ENCODE data around the gene CALML3.

The CALML3 gene

GRCh38 chr10:5534880-5535856 is 10.4 kb downstream of the CALML3 start:
- H3K36me3 ChIP-seq (ENCODE audit: control insufficient read depth, insufficient read depth, low read length), result no peaks in the 10 kb centered on the region

GRCh38 chr10:5536486-5537081 is 11.8 kb downstream of the CALML3 start:
- Histone ChIP-seq H3K9ac (ENCODE audit: low read length) (no peak overlapping the region), H3K4me1 (ENCODE audit: control insufficient read depth, insufficient read depth, low read length) (no peaks in the 10 kb centered on the region), H3K36me3 (ENCODE audit: control insufficient read depth, insufficient read depth, low read length) (no peaks in the 10 kb centered on the region), H3K4me3 (ENCODE audit: low read length) (no peak overlapping the region), H3K27me3 (ENCODE audit: control insufficient read depth, insufficient read depth, low read length) (no peaks in the 10 kb centered on the region), H3K27ac (ENCODE audit: low read depth, low read length) (no peak overlapping the region)

More at GRCh38 chr10:5534880-5535856, 10.4 kb downstream of the CALML3 start:
- H3K4me3 ChIP-seq (ENCODE audit: low read length), result no peak overlapping the region
- H3K27ac ChIP-seq (ENCODE audit: low read depth, low read length), result no peak overlapping the region
- no peak overlapping the region for H3K9ac ChIP-seq (ENCODE audit: low read length)
- H3K27me3 ChIP-seq (ENCODE audit: control insufficient read depth, insufficient read depth, low read length), result no peaks in the 10 kb centered on the region
- H3K4me1 ChIP-seq (ENCODE audit: control insufficient read depth, insufficient read depth, low read length), result peaks cover 6% of the 10 kb centered on the region

- Histone ChIP-seq H3K27ac (ENCODE audit: low read depth, low read length) (no peak overlapping the region), H3K36me3 (ENCODE audit: control insufficient read depth, insufficient read depth, low read length) (no peaks in the 10 kb centered on the region), H3K9ac (ENCODE audit: low read length) (no peak overlapping the region), H3K4me1 (ENCODE audit: control insufficient read depth, insufficient read depth, low read length) (no peaks in the 10 kb centered on the region), H3K27me3 (ENCODE audit: control insufficient read depth, insufficient read depth, low read length) (no peaks in the 10 kb centered on the region), H3K4me3 (ENCODE audit: low read length) (no peak overlapping the region)
Measured at GRCh38 chr10:5537684-5538083, 12.9 kb downstream of the CALML3 start.

GRCh38 chr10:5538446-5538845 is 13.7 kb downstream of the CALML3 start:
- H3K27me3 ChIP-seq (ENCODE audit: control insufficient read depth, insufficient read depth, low read length), result no peaks in the 10 kb centered on the region
- H3K4me1 ChIP-seq (ENCODE audit: control insufficient read depth, insufficient read depth, low read length), result no peaks in the 10 kb centered on the region
- no peaks in the 10 kb centered on the region for H3K36me3 ChIP-seq (ENCODE audit: control insufficient read depth, insufficient read depth, low read length)
- H3K4me3 ChIP-seq (ENCODE audit: low read length), result no peak overlapping the region
- no peak overlapping the region for H3K27ac ChIP-seq (ENCODE audit: low read depth, low read length)
- no peak overlapping the region for H3K9ac ChIP-seq (ENCODE audit: low read length)

- Histone ChIP-seq H3K27ac (ENCODE audit: low read depth, low read length) (no peak overlapping the region), H3K27me3 (ENCODE audit: control insufficient read depth, insufficient read depth, low read length) (no peaks in the 10 kb centered on the region), H3K36me3 (ENCODE audit: control insufficient read depth, insufficient read depth, low read length) (no peaks in the 10 kb centered on the region), H3K4me3 (ENCODE audit: low read length) (no peak overlapping the region), H3K9ac (ENCODE audit: low read length) (no peak overlapping the region), H3K4me1 (ENCODE audit: control insufficient read depth, insufficient read depth, low read length) (no peaks in the 10 kb centered on the region)
Measured at GRCh38 chr10:5538892-5539651, 14.3 kb downstream of the CALML3 start.

- Histone ChIP-seq H3K4me3 (ENCODE audit: low read length) (no peak overlapping the region), H3K9ac (ENCODE audit: low read length) (no peak overlapping the region), H3K36me3 (ENCODE audit: control insufficient read depth, insufficient read depth, low read length) (no peaks in the 10 kb centered on the region), H3K4me1 (ENCODE audit: control insufficient read depth, insufficient read depth, low read length) (no peaks in the 10 kb centered on the region), H3K27ac (ENCODE audit: low read depth, low read length) (no peak overlapping the region), H3K27me3 (ENCODE audit: control insufficient read depth, insufficient read depth, low read length) (no peaks in the 10 kb centered on the region)
Measured at GRCh38 chr10:5540080-5540479, 15.3 kb downstream of the CALML3 start.

GRCh38 chr10:5540891-5541290 is 16.1 kb downstream of the CALML3 start:
- Histone ChIP-seq H3K36me3 (ENCODE audit: control insufficient read depth, insufficient read depth, low read length) (no peaks in the 10 kb centered on the region), H3K27me3 (ENCODE audit: control insufficient read depth, insufficient read depth, low read length) (no peaks in the 10 kb centered on the region), H3K4me1 (ENCODE audit: control insufficient read depth, insufficient read depth, low read length) (no peaks in the 10 kb centered on the region), H3K9ac (ENCODE audit: low read length) (no peak overlapping the region), H3K27ac (ENCODE audit: low read depth, low read length) (no peak overlapping the region), H3K4me3 (ENCODE audit: low read length) (no peak overlapping the region)

GRCh38 chr10:5542100-5542499 is 17.3 kb downstream of the CALML3 start:
- Histone ChIP-seq H3K36me3 (ENCODE audit: control insufficient read depth, insufficient read depth, low read length) (no peaks in the 10 kb centered on the region), H3K27me3 (ENCODE audit: control insufficient read depth, insufficient read depth, low read length) (no peaks in the 10 kb centered on the region), H3K9ac (ENCODE audit: low read length) (no peak overlapping the region), H3K4me1 (ENCODE audit: control insufficient read depth, insufficient read depth, low read length) (peaks cover 1% of the 10 kb centered on the region), H3K27ac (ENCODE audit: low read depth, low read length) (no peak overlapping the region), H3K4me3 (ENCODE audit: low read length) (no peak overlapping the region)

- no peak overlapping the region for H3K27ac ChIP-seq (ENCODE audit: low read depth, low read length)
Measured at GRCh38 chr10:5543623-5544022, 18.9 kb downstream of the CALML3 start.

GRCh38 chr10:5544216-5544805 is 19.6 kb downstream of the CALML3 start:
- Histone ChIP-seq H3K27ac (ENCODE audit: low read depth, low read length) (no peak overlapping the region), H3K4me1 (ENCODE audit: control insufficient read depth, insufficient read depth, low read length) (peaks cover 11% of the 10 kb centered on the region)

More at GRCh38 chr10:5543623-5544022, 18.9 kb downstream of the CALML3 start:
- Histone ChIP-seq H3K9ac (ENCODE audit: low read length) (no peak overlapping the region), H3K27me3 (ENCODE audit: control insufficient read depth, insufficient read depth, low read length) (no peaks in the 10 kb centered on the region), H3K4me1 (ENCODE audit: control insufficient read depth, insufficient read depth, low read length) (peaks cover 11% of the 10 kb centered on the region), H3K36me3 (ENCODE audit: control insufficient read depth, insufficient read depth, low read length) (no peaks in the 10 kb centered on the region), H3K4me3 (ENCODE audit: low read length) (no peak overlapping the region)

GRCh38 chr10:5545011-5545410 is 20.2 kb downstream of the CALML3 start:
- no peaks in the 10 kb centered on the region for H3K36me3 ChIP-seq (ENCODE audit: control insufficient read depth, insufficient read depth, low read length)
- no peak overlapping the region for H3K4me3 ChIP-seq (ENCODE audit: low read length)
- H3K27me3 ChIP-seq (ENCODE audit: control insufficient read depth, insufficient read depth, low read length), result no peaks in the 10 kb centered on the region
- H3K9ac ChIP-seq (ENCODE audit: low read length), result no peak overlapping the region
- H3K27ac ChIP-seq (ENCODE audit: low read depth, low read length), result no peak overlapping the region
- H3K4me1 ChIP-seq (ENCODE audit: control insufficient read depth, insufficient read depth, low read length), result peaks cover 11% of the 10 kb centered on the region

More at GRCh38 chr10:5544216-5544805, 19.6 kb downstream of the CALML3 start:
- Histone ChIP-seq H3K36me3 (ENCODE audit: control insufficient read depth, insufficient read depth, low read length) (no peaks in the 10 kb centered on the region), H3K27me3 (ENCODE audit: control insufficient read depth, insufficient read depth, low read length) (no peaks in the 10 kb centered on the region), H3K4me3 (ENCODE audit: low read length) (no peak overlapping the region), H3K9ac (ENCODE audit: low read length) (no peak overlapping the region)

GRCh38 chr10:5545426-5545777 is 20.6 kb downstream of the CALML3 start:
- Histone ChIP-seq H3K9ac (ENCODE audit: low read length) (no peak overlapping the region), H3K4me3 (ENCODE audit: low read length) (no peak overlapping the region), H3K4me1 (ENCODE audit: control insufficient read depth, insufficient read depth, low read length) (peaks cover 11% of the 10 kb centered on the region), H3K36me3 (ENCODE audit: control insufficient read depth, insufficient read depth, low read length) (no peaks in the 10 kb centered on the region), H3K27ac (ENCODE audit: low read depth, low read length) (peak overlapping the region; percentile 11), H3K27me3 (ENCODE audit: control insufficient read depth, insufficient read depth, low read length) (no peaks in the 10 kb centered on the region)

Data from rectal smooth muscle tissue (tissue), 1 donor.